Measurements from ENCODE around the gene EVI5L. TPM values are rescaled to one million over a fixed set of nuclear protein-coding genes. Genes with fewer than 3 reads are reported as not detected.
"Not testable (repeated sequence)": the region's sequence is repeated elsewhere in the genome, so short reads cannot be mapped to it uniquely, and the experiment has no call there.

The EVI5L gene
- total RNA-seq (ENCODE audit: insufficient read depth, low replicate concordance): 11.6 TPM

GRCh38 chr19:7829561-7830271, at the start of gene EVI5L:
Gene EVI5L (plus strand): TSS chr19:7830218. CDS start chr19:7846543, 16,325 bp downstream.
- peak; percentile 100 for DNase-seq (ENCODE audit: low spot score)

GRCh38 chr19:7781157-7781556, 48.9 kb upstream of the EVI5L start:
- no peak for DNase-seq (ENCODE audit: low spot score)

GRCh38 chr19:7783991-7784423, 46.0 kb upstream of the EVI5L start:
- DNase-seq (ENCODE audit: low spot score): peak; percentile 75

GRCh38 chr19:7784856-7785255, 45.2 kb upstream of the EVI5L start:
- no peak for DNase-seq (ENCODE audit: low spot score)

GRCh38 chr19:7787141-7787540, 42.9 kb upstream of the EVI5L start:
- DNase-seq (ENCODE audit: low spot score): no peak

GRCh38 chr19:7787602-7788177, 42.3 kb upstream of the EVI5L start:
- no peak for DNase-seq (ENCODE audit: low spot score)

- DNase-seq (ENCODE audit: low spot score): no peak
Measured at GRCh38 chr19:7788178-7788932, 41.7 kb upstream of the EVI5L start.

GRCh38 chr19:7788933-7789323, 41.1 kb upstream of the EVI5L start:
- DNase-seq (ENCODE audit: low spot score): no peak

- no peak for DNase-seq (ENCODE audit: low spot score)
Measured at GRCh38 chr19:7789447-7789846, 40.6 kb upstream of the EVI5L start.

GRCh38 chr19:7790416-7790815, 39.6 kb upstream of the EVI5L start:
- DNase-seq (ENCODE audit: low spot score): no peak

- peak; percentile 93 for DNase-seq (ENCODE audit: low spot score)
Measured at GRCh38 chr19:7792281-7792680, 37.7 kb upstream of the EVI5L start.

- DNase-seq (ENCODE audit: low spot score): not testable (repeated sequence)
Measured at GRCh38 chr19:7792701-7793100, 37.3 kb upstream of the EVI5L start.

GRCh38 chr19:7793493-7793892, 36.5 kb upstream of the EVI5L start:
- no peak for DNase-seq (ENCODE audit: low spot score)

- no peak for DNase-seq (ENCODE audit: low spot score)
Measured at GRCh38 chr19:7795555-7796161, 34.4 kb upstream of the EVI5L start.

- DNase-seq (ENCODE audit: low spot score): peak; percentile 76
Measured at GRCh38 chr19:7799640-7800355, 30.2 kb upstream of the EVI5L start.

GRCh38 chr19:7801020-7801570, 28.9 kb upstream of the EVI5L start:
- DNase-seq (ENCODE audit: low spot score): no peak

GRCh38 chr19:7806234-7806633, 23.8 kb upstream of the EVI5L start:
- DNase-seq (ENCODE audit: low spot score): no peak

- DNase-seq (ENCODE audit: low spot score): no peak
Measured at GRCh38 chr19:7806876-7807275, 23.1 kb upstream of the EVI5L start.

- DNase-seq (ENCODE audit: low spot score): no peak
Measured at GRCh38 chr19:7808108-7808507, 21.9 kb upstream of the EVI5L start.

- no peak for DNase-seq (ENCODE audit: low spot score)
Measured at GRCh38 chr19:7811989-7812388, 18.0 kb upstream of the EVI5L start.

GRCh38 chr19:7815325-7815724, 14.7 kb upstream of the EVI5L start:
- DNase-seq (ENCODE audit: low spot score): no peak

Measured in umbilical cord (tissue), 2 donors.